HEK293 (cell line): ENCODE measurements around the gene MTFR1L.

Experiments
- HIC1 ChIP-seq: fragments of 450-650 bp; formaldehyde crosslinking; IDR thresholded peaks from 2 replicates; pipeline ENCODE4 v1.5.1; 2016; ENCODE audit warnings: missing biosample characterization, missing genetic modification characterization
- HOXC10 ChIP-seq: sonication (generic); formaldehyde crosslinking; IDR thresholded peaks from 2 replicates; pipeline ENCODE4 v1.8.1; 2023; ENCODE audit warnings: mild to moderate bottlenecking, missing genetic modification reagents
- ZBTB21 ChIP-seq: fragments of 450-650 bp; formaldehyde crosslinking; IDR thresholded peaks from 2 replicates; pipeline ENCODE4 v1.5.1; 2017; ENCODE audit warnings: missing biosample characterization, missing genetic modification characterization
- ZBTB49 ChIP-seq: fragments of 450-650 bp; formaldehyde crosslinking; IDR thresholded peaks from 2 replicates; pipeline ENCODE4 v1.5.1; 2016; ENCODE audit warnings: missing biosample characterization, missing genetic modification characterization, low read depth
- ZFP37 ChIP-seq: fragments of 450-650 bp; formaldehyde crosslinking; IDR thresholded peaks from 2 replicates; pipeline ENCODE4 v1.5.1; 2016; ENCODE audit warnings: missing biosample characterization, missing genetic modification characterization
- ZFP69B ChIP-seq: fragments of 450-650 bp; formaldehyde crosslinking; IDR thresholded peaks from 2 replicates; pipeline ENCODE4 v1.5.1; 2016; ENCODE audit warnings: missing biosample characterization, missing genetic modification characterization
- ZIC2 ChIP-seq: fragments of 450-650 bp; formaldehyde crosslinking; IDR thresholded peaks from 2 replicates; pipeline ENCODE4 v1.5.1; 2016; ENCODE audit warnings: missing biosample characterization, missing genetic modification characterization
- ZNF121 ChIP-seq: fragments of 450-650 bp; formaldehyde crosslinking; IDR thresholded peaks from 2 replicates; pipeline ENCODE4 v1.5.1; 2016; ENCODE audit warnings: missing biosample characterization, missing genetic modification characterization
- ZNF184 ChIP-seq: fragments of 450-650 bp; IDR thresholded peaks from 2 replicates; pipeline ENCODE4 v1.5.1; 2018; ENCODE audit warnings: missing biosample characterization, mild to moderate bottlenecking, missing genetic modification characterization
- ZNF221 ChIP-seq: fragments of 450-650 bp; formaldehyde crosslinking; IDR thresholded peaks from 2 replicates; pipeline ENCODE4 v1.5.1; 2017; ENCODE audit warnings: missing biosample characterization, missing genetic modification characterization, borderline replicate concordance
- ZNF280D ChIP-seq: fragments of 450-650 bp; formaldehyde crosslinking; IDR thresholded peaks from 2 replicates; pipeline ENCODE4 v1.5.1; 2016; ENCODE audit warnings: missing biosample characterization, missing genetic modification characterization
- ZNF324 ChIP-seq: fragments of 450-650 bp; formaldehyde crosslinking; IDR thresholded peaks from 2 replicates; pipeline ENCODE4 v1.5.1; 2016; ENCODE audit warnings: missing biosample characterization, missing genetic modification characterization
- ZNF350 ChIP-seq: fragments of 450-650 bp; formaldehyde crosslinking; IDR thresholded peaks from 2 replicates; pipeline ENCODE4 v1.5.0; 2017; ENCODE audit warnings: missing biosample characterization, mild to moderate bottlenecking, missing genetic modification characterization
- ZNF37A ChIP-seq: fragments of 450-650 bp; IDR thresholded peaks from 2 replicates; pipeline ENCODE4 v1.5.1; 2018; ENCODE audit warnings: missing biosample characterization, missing genetic modification characterization
- ZNF391 ChIP-seq: fragments of 450-650 bp; formaldehyde crosslinking; IDR thresholded peaks from 2 replicates; pipeline ENCODE4 v1.5.1; 2016; ENCODE audit warnings: low read depth, missing biosample characterization, missing genetic modification characterization, borderline replicate concordance
- ZNF501 ChIP-seq: fragments of 450-650 bp; formaldehyde crosslinking; IDR thresholded peaks from 2 replicates; pipeline ENCODE4 v1.5.1; 2016; ENCODE audit warnings: missing biosample characterization, missing genetic modification characterization
- ZNF530 ChIP-seq: fragments of 450-650 bp; formaldehyde crosslinking; IDR thresholded peaks from 2 replicates; pipeline ENCODE4 v1.5.1; 2016; ENCODE audit warnings: low read depth, missing biosample characterization, missing genetic modification characterization
- ZNF621 ChIP-seq: fragments of 450-650 bp; formaldehyde crosslinking; IDR thresholded peaks from 2 replicates; pipeline ENCODE4 v1.5.1; 2017; ENCODE audit warnings: missing biosample characterization, missing genetic modification characterization
- ZNF701 ChIP-seq: fragments of 450-650 bp; formaldehyde crosslinking; IDR thresholded peaks from 2 replicates; pipeline ENCODE4 v1.5.1; 2016; ENCODE audit warnings: missing biosample characterization, missing genetic modification characterization
- TF ChIP-seq, protein P1 (sequence below): fragments of 450-650 bp; IDR thresholded peaks from 2 replicates; pipeline ENCODE4 v1.5.1; 2018; ENCODE audit warnings: missing biosample characterization, missing genetic modification characterization
- TF ChIP-seq, protein P2 (sequence below): fragments of 450-650 bp; formaldehyde crosslinking; IDR thresholded peaks from 2 replicates; pipeline ENCODE4 v1.5.1; 2017; ENCODE audit warnings: missing biosample characterization, missing genetic modification characterization
- TF ChIP-seq, protein P3 (sequence below): fragments of 450-650 bp; formaldehyde crosslinking; IDR thresholded peaks from 2 replicates; pipeline ENCODE4 v1.5.1; 2016; ENCODE audit warnings: missing biosample characterization, missing genetic modification characterization, borderline replicate concordance

MTFR1L gene

GRCh38 chr1:25875154-25875855 is 55.6 kb downstream of the MTFR1L start, which contains the start of gene PAQR7 (continued):
- no peak for TF ChIP-seq ZNF37A (tag by site-specific recombination)
- peak; percentile 26 for TF ChIP-seq ZIC2 (tag by site-specific recombination)
- 0 out of 2 replicates have a peak, but pooled peaks have one; percentile 4 for TF ChIP-seq ZNF121 (tag by site-specific recombination)
- peak; percentile 59; the same call in 1 of the 2 replicates for TF ChIP-seq ZNF391 (tag by site-specific recombination)
- no peak for TF ChIP-seq ZNF280D (tag by site-specific recombination)
- no peak for TF ChIP-seq ZNF701 (tag by site-specific recombination)
- TF ChIP-seq, protein P1, sequence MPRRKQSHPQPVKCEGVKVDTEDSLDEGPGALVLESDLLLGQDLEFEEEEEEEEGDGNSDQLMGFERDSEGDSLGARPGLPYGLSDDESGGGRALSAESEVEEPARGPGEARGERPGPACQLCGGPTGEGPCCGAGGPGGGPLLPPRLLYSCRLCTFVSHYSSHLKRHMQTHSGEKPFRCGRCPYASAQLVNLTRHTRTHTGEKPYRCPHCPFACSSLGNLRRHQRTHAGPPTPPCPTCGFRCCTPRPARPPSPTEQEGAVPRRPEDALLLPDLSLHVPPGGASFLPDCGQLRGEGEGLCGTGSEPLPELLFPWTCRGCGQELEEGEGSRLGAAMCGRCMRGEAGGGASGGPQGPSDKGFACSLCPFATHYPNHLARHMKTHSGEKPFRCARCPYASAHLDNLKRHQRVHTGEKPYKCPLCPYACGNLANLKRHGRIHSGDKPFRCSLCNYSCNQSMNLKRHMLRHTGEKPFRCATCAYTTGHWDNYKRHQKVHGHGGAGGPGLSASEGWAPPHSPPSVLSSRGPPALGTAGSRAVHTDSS = no peak
- no peak for TF ChIP-seq ZNF184 (tag by site-specific recombination)
- TF ChIP-seq ZNF530 (tag by site-specific recombination) = no peak
- 0 out of 2 replicates have a peak, but pooled peaks have one; percentile 42 for TF ChIP-seq HOXC10
- no peak for TF ChIP-seq ZNF221 (tag by site-specific recombination)
- TF ChIP-seq ZFP69B (tag by site-specific recombination) = no peak; the same call in 1 of the 2 replicates
- no peak for TF ChIP-seq ZBTB21 (tag by site-specific recombination)
- TF ChIP-seq ZNF350 = no peak
- 0 out of 2 replicates have a peak, but pooled peaks have one; percentile 72 for TF ChIP-seq ZNF501 (tag by site-specific recombination)
- TF ChIP-seq ZBTB49 = no peak
- TF ChIP-seq ZFP37 = peak; percentile 48; the same call in 1 of the 2 replicates
- 0 out of 2 replicates have a peak, but pooled peaks have one; percentile 28 for TF ChIP-seq HIC1
- TF ChIP-seq, protein P2, sequence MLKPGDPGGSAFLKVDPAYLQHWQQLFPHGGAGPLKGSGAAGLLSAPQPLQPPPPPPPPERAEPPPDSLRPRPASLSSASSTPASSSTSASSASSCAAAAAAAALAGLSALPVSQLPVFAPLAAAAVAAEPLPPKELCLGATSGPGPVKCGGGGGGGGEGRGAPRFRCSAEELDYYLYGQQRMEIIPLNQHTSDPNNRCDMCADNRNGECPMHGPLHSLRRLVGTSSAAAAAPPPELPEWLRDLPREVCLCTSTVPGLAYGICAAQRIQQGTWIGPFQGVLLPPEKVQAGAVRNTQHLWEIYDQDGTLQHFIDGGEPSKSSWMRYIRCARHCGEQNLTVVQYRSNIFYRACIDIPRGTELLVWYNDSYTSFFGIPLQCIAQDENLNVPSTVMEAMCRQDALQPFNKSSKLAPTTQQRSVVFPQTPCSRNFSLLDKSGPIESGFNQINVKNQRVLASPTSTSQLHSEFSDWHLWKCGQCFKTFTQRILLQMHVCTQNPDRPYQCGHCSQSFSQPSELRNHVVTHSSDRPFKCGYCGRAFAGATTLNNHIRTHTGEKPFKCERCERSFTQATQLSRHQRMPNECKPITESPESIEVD (tag by site-specific recombination) = no peak
- TF ChIP-seq, protein P3, sequence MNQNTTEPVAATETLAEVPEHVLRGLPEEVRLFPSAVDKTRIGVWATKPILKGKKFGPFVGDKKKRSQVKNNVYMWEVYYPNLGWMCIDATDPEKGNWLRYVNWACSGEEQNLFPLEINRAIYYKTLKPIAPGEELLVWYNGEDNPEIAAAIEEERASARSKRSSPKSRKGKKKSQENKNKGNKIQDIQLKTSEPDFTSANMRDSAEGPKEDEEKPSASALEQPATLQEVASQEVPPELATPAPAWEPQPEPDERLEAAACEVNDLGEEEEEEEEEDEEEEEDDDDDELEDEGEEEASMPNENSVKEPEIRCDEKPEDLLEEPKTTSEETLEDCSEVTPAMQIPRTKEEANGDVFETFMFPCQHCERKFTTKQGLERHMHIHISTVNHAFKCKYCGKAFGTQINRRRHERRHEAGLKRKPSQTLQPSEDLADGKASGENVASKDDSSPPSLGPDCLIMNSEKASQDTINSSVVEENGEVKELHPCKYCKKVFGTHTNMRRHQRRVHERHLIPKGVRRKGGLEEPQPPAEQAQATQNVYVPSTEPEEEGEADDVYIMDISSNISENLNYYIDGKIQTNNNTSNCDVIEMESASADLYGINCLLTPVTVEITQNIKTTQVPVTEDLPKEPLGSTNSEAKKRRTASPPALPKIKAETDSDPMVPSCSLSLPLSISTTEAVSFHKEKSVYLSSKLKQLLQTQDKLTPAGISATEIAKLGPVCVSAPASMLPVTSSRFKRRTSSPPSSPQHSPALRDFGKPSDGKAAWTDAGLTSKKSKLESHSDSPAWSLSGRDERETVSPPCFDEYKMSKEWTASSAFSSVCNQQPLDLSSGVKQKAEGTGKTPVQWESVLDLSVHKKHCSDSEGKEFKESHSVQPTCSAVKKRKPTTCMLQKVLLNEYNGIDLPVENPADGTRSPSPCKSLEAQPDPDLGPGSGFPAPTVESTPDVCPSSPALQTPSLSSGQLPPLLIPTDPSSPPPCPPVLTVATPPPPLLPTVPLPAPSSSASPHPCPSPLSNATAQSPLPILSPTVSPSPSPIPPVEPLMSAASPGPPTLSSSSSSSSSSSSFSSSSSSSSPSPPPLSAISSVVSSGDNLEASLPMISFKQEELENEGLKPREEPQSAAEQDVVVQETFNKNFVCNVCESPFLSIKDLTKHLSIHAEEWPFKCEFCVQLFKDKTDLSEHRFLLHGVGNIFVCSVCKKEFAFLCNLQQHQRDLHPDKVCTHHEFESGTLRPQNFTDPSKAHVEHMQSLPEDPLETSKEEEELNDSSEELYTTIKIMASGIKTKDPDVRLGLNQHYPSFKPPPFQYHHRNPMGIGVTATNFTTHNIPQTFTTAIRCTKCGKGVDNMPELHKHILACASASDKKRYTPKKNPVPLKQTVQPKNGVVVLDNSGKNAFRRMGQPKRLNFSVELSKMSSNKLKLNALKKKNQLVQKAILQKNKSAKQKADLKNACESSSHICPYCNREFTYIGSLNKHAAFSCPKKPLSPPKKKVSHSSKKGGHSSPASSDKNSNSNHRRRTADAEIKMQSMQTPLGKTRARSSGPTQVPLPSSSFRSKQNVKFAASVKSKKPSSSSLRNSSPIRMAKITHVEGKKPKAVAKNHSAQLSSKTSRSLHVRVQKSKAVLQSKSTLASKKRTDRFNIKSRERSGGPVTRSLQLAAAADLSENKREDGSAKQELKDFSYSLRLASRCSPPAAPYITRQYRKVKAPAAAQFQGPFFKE (tag by site-specific recombination) = 0 out of 2 replicates have a peak, but pooled peaks have one; percentile 68
- no peak for TF ChIP-seq ZNF621
- 0 out of 2 replicates have a peak, but pooled peaks have one; percentile 48 for TF ChIP-seq ZNF324 (tag by site-specific recombination)
